HCT116 (cell line): Measurements from ENCODE around the gene FRMD4A. TPM values are rescaled to one million over a fixed set of nuclear protein-coding genes. Genes with fewer than 3 reads are reported as not detected.

Source experiments
- ATAC-seq: fragments of 200-7000 bp; cut with Tn5 transposase; 2 replicates; pipeline ENCODE4 v1.9.1; 2020; ENCODE audit warnings: mild to moderate bottlenecking, moderate library complexity
- BruUV-seq: library from RNA; stranded (reverse); fragments of 400-500 nt; replicated peaks from 2 replicates; lab custom pipeline; 2021; lab: Mats Ljungman, UMichigan
- CTCF ChIA-PET: fragments of 300-600 bp; sonication (Branson Sonifier 250); formaldehyde crosslinking; loops from one replicate; lab custom pipeline; 2021; ENCODE audit warnings: antibody characterized with exemption; lab: Charles Lee
- POLR2A ChIA-PET: fragments of 300-600, 350-600 bp; sonication (Branson Sonifier 250); formaldehyde crosslinking; loops from one replicate; lab custom pipeline; 2021; ENCODE audit warnings: antibody characterized with exemption; lab: Charles Lee
- RAD21 ChIA-PET, 2 experiments: fragments of 300-600 bp; sonication (Branson Sonifier 250); formaldehyde crosslinking; loops; one replicate each; lab custom pipeline; 2023; ENCODE audit warnings: low total read pairs in 2 of 2; ENCODE audit not compliant: uncharacterized antibody in 2 of 2, unreplicated experiment in 2 of 2, low non-redundant PET in 1 of 2; lab: Charles Lee
- DNase-seq: peaks from one replicate; pipeline ENCODE4 v3.0.0-alpha.2; 2010; ENCODE audit warnings: low read depth, low spot score
- H2AFZ ChIP-seq: fragments of 200-600 bp; shearing (Covaris generic), sonication (generic); 2 replicates; pipeline ENCODE4 v1.6.1; 2017; ENCODE audit warnings: low read depth, mixed run types, mixed read lengths, antibody characterized with exemption, low read length; ENCODE audit not compliant: poor library complexity, severe bottlenecking
- H3K27ac ChIP-seq: 2 replicates; pipeline ENCODE4 v1.5.1; 2012; ENCODE audit warnings: low read depth, low read length
- H3K27me3 ChIP-seq: fragments of 200-600 bp; sonication (generic); 2 replicates; pipeline ENCODE4 v1.6.1; 2016; ENCODE audit warnings: mixed run types, low read length, mixed read lengths; ENCODE audit not compliant: insufficient read depth
- H3K36me3 ChIP-seq, 2 experiments: fragments of 200-500 bp in 1 of 2; fragments of 200-600 bp in 1 of 2; sonication (Bioruptor generic) in 1 of 2; sonication (generic) in 1 of 2; 2 replicates each; pipeline versions ENCODE4 v1.5.1 to v1.6.1; 2014 to 2016; ENCODE audit warnings: low read length in 2 of 2, inconsistent platforms in 1 of 2, mixed read lengths in 1 of 2, mixed run types in 1 of 2; ENCODE audit not compliant: insufficient read depth in 2 of 2, control insufficient read depth in 1 of 2
- H3K4me1 ChIP-seq, 2 experiments: fragments of 200-600 bp in 1 of 2; sonication (generic) in 1 of 2; 2 replicates each; pipeline versions ENCODE4 v1.5.1 to v1.6.1; 2012 to 2017; ENCODE audit warnings: low read length in 2 of 2, inconsistent platforms in 1 of 2, mild to moderate bottlenecking in 1 of 2, mixed read lengths in 1 of 2, mixed run types in 1 of 2, moderate library complexity in 1 of 2; ENCODE audit not compliant: insufficient read depth in 2 of 2, control insufficient read depth in 1 of 2
- H3K4me2 ChIP-seq: fragments of 200-600 bp; sonication (generic); 2 replicates; pipeline ENCODE4 v1.6.1; 2017; ENCODE audit warnings: mixed run types, low read length, mixed read lengths
- H3K4me3 ChIP-seq, 2 experiments: fragments of 200-600 bp in 1 of 2; sonication (generic) in 1 of 2; replicated peaks in 1 of 2; 2 replicates each; pipeline ENCODE4 v1.5.1; 2011 to 2016; ENCODE audit warnings: low read length in 2 of 2, control low read depth in 1 of 2, low read depth in 1 of 2, mild to moderate bottlenecking in 1 of 2, mixed read lengths in 1 of 2, mixed run types in 1 of 2
- H3K79me2 ChIP-seq: fragments of 200-600 bp; sonication (generic); 2 replicates; pipeline ENCODE4 v1.6.1; 2017; ENCODE audit warnings: mild to moderate bottlenecking, mixed run types, low read length, moderate library complexity, mixed read lengths; ENCODE audit not compliant: insufficient read depth
- H3K9ac ChIP-seq: fragments of 200-600 bp; sonication (generic); 2 replicates; pipeline ENCODE4 v1.6.1; 2016; ENCODE audit warnings: low read length, mixed read lengths
- H3K9me2 ChIP-seq: fragments of 200-600 bp; sonication (generic), shearing (Covaris generic); 2 replicates; pipeline ENCODE4 v1.6.1; 2017; ENCODE audit warnings: mixed run types, mild to moderate bottlenecking, moderate library complexity; ENCODE audit not compliant: insufficient read depth
- H3K9me3 ChIP-seq, 2 experiments: fragments of 200-500 bp in 1 of 2; fragments of 200-600 bp in 1 of 2; sonication (Bioruptor generic) in 1 of 2; sonication (generic) in 1 of 2; 2 replicates each; pipeline ENCODE4 v1.6.1; 2014 to 2017; ENCODE audit warnings: low read length in 2 of 2, mixed read lengths in 2 of 2, inconsistent platforms in 1 of 2, low read depth in 1 of 2, mild to moderate bottlenecking in 1 of 2, mixed run types in 1 of 2, moderate library complexity in 1 of 2; ENCODE audit not compliant: control insufficient read depth in 1 of 2, insufficient read depth in 1 of 2
- H4K20me1 ChIP-seq: fragments of 200-600 bp; sonication (generic), shearing (Covaris generic); 2 replicates; pipeline ENCODE4 v1.6.1; 2017; ENCODE audit warnings: mixed run types, mild to moderate bottlenecking, moderate library complexity; ENCODE audit not compliant: insufficient read depth
- ATF3 ChIP-seq: IDR thresholded peaks from 2 replicates; pipeline ENCODE4 v1.6.1; 2012
- CBX3 ChIP-seq: IDR thresholded peaks from 2 replicates; pipeline ENCODE4 v1.6.1; 2012; ENCODE audit warnings: low read depth
- CEBPB ChIP-seq: IDR thresholded peaks from 2 replicates; pipeline ENCODE4 v1.6.1; 2012; ENCODE audit warnings: low read depth
- EGR1 ChIP-seq: IDR thresholded peaks from 2 replicates; pipeline ENCODE4 v1.6.1; 2012; ENCODE audit warnings: low read depth
- ELF1 ChIP-seq: IDR thresholded peaks from 2 replicates; pipeline ENCODE4 v1.6.1; 2012; ENCODE audit warnings: low read depth, borderline replicate concordance
- FOSL1 ChIP-seq: IDR thresholded peaks from 2 replicates; pipeline ENCODE4 v1.6.1; 2012; ENCODE audit warnings: low read depth
- JUND ChIP-seq: IDR thresholded peaks from 2 replicates; pipeline ENCODE4 v1.6.1; 2012
- MAX ChIP-seq: IDR thresholded peaks from 2 replicates; pipeline ENCODE4 v1.6.1; 2012
- POLR2A ChIP-seq: IDR thresholded peaks from 2 replicates; pipeline ENCODE4 v1.7.0; 2011; ENCODE audit warnings: borderline replicate concordance; ENCODE audit not compliant: insufficient read depth, insufficient read length; ENCODE audit errors: extremely low read depth
- RAD21 ChIP-seq: IDR thresholded peaks from 2 replicates; pipeline ENCODE4 v1.6.1; 2012; ENCODE audit warnings: low read depth, mild to moderate bottlenecking
- REST ChIP-seq: IDR thresholded peaks from 2 replicates; pipeline ENCODE4 v1.6.1; 2012; ENCODE audit warnings: low read depth
- SRF ChIP-seq: IDR thresholded peaks from 2 replicates; pipeline ENCODE4 v1.6.1; 2012; ENCODE audit warnings: low read depth
- ZNF274 ChIP-seq: fragments of 200-500 bp; sonication (Bioruptor generic); IDR thresholded peaks from 2 replicates; pipeline ENCODE4 v1.6.1; 2014; ENCODE audit warnings: mild to moderate bottlenecking, low read depth, low read length, inconsistent platforms
- intact Hi-C: fragments of 100-400 bp; cut with micrococcal nuclease; formaldehyde crosslinking; loops from 2 replicates; pipeline ENCODE4 v1.10.0; 2022
- total RNA-seq: library from RNA; stranded (reverse); gene quantifications from one replicate; pipeline ENCODE4 v1.2.1, GENCODE V29; 2021; ENCODE audit not compliant: unreplicated experiment

FRMD4A gene
- total RNA-seq, 1 experiment from 2014 or later = 0.20 TPM

GRCh38 chr10:14106828-14107227 is 223.9 kb downstream of the FRMD4A start:
- BruUV-seq = no TSS peak
- ChIA-PET CTCF (no interaction called here), RAD21 (no interaction called here)
- intact Hi-C loops = no loop called here
- no peak overlapping the region for H3K4me2 ChIP-seq
- TF ChIP-seq POLR2A (no peak), SRF (no peak), CEBPB (no peak), CBX3 (no peak), RAD21 (no peak), EGR1 (no peak), JUND (no peak)
- TF ChIP-seq, all 23 proteins: peak for 0
- no peak overlapping the region for H3K9ac ChIP-seq
- no peak overlapping the region for H3K27ac ChIP-seq
- no peak overlapping the region for H2AFZ ChIP-seq
- no peak overlapping the region for H3K4me3 ChIP-seq
- H3K9me2 ChIP-seq = no peaks in the 10 kb centered on the region
- no peaks in the 10 kb centered on the region for H3K9me3 ChIP-seq
- POLR2A ChIA-PET = no interaction called here
- no peak for ATAC-seq
- peaks cover 29% of the 10 kb centered on the region for H3K27me3 ChIP-seq
- no peaks in the 10 kb centered on the region for H3K4me1 ChIP-seq
- DNase-seq = no peak
- H3K36me3 ChIP-seq = no peaks in the 10 kb centered on the region
- no peaks in the 10 kb centered on the region for H3K79me2 ChIP-seq
- H4K20me1 ChIP-seq = no peaks in the 10 kb centered on the region

- H3K9ac ChIP-seq = no peak overlapping the region
- H3K4me3 ChIP-seq = no peak overlapping the region
- no TSS peak for BruUV-seq
- intact Hi-C loops = no loop called here
- POLR2A ChIA-PET = no interaction called here
- H3K27ac ChIP-seq = no peak overlapping the region
- CTCF ChIA-PET = interaction anchor here (1.2 kb wide), 1 partner anchor 11 kb away, joined by 3 read pairs; no protein-coding TSS in a partner anchor
- no peak overlapping the region for H3K4me2 ChIP-seq
- ATAC-seq (no peak), DNase-seq (no peak)
- no peaks in the 10 kb centered on the region for H3K4me1 ChIP-seq
- no peaks in the 10 kb centered on the region for H3K79me2 ChIP-seq
- H3K9me2 ChIP-seq = no peaks in the 10 kb centered on the region
- no peaks in the 10 kb centered on the region for H3K9me3 ChIP-seq
- H3K27me3 ChIP-seq = peaks cover 14% of the 10 kb centered on the region
- H3K36me3 ChIP-seq = no peaks in the 10 kb centered on the region
- no peak for TF ChIP-seq ATF3
- no peak for TF ChIP-seq ZNF274
- no peak for TF ChIP-seq SRF
- TF ChIP-seq ELF1 = no peak
- no peak for TF ChIP-seq REST
- no peak for TF ChIP-seq MAX
- TF ChIP-seq FOSL1 = no peak
- TF ChIP-seq, all 23 proteins: peak for 0
- RAD21 ChIA-PET = no interaction called here
- Histone ChIP-seq H4K20me1 (no peaks in the 10 kb centered on the region), H2AFZ (no peak overlapping the region)
Observed at GRCh38 chr10:14102056-14102455, 228.7 kb downstream of the FRMD4A start.
